H1 (cell line): ENCODE data around the gene LAMA3. TPM values are rescaled to one million over a fixed set of nuclear protein-coding genes. Genes with fewer than 3 reads are reported as not detected.

Source experiments
- CTCF ChIA-PET: fragments of 300-600 bp; sonication (Branson Sonifier 250); formaldehyde crosslinking; loops from one replicate; lab custom pipeline; 2021; ENCODE audit not compliant: partially characterized antibody; lab: Charles Lee
- POLR2A ChIA-PET: fragments of 300-600 bp; sonication (Branson Sonifier 250); formaldehyde crosslinking; loops from one replicate; lab custom pipeline; 2021; ENCODE audit warnings: inconsistent platforms; ENCODE audit not compliant: partially characterized antibody; lab: Charles Lee
- DNase-seq, 2 experiments: peaks; one replicate each; pipeline versions ENCODE4 v3.0.0 to v3.0.0-alpha.2; 2010 to 2022; ENCODE audit warnings: low spot score in 2 of 2, low read depth in 1 of 2, mixed read lengths in 1 of 2
- FAIRE-seq: peaks from 2 replicates; lab custom pipeline; 2011; peaks lifted over from hg19 to GRCh38; lab: Jason Lieb, UNC
- H2AFZ ChIP-seq: 2 replicates; pipeline ENCODE4 v1.8.1; 2012; ENCODE audit warnings: low read length, inconsistent platforms
- H2AK5ac ChIP-seq: 2 replicates; pipeline ENCODE4 v1.6.1; 2013; ENCODE audit warnings: low read depth, low read length
- H2BK120ac ChIP-seq: replicated peaks from 2 replicates; pipeline ENCODE3; 2013; ENCODE audit warnings: low read depth, low read length, inconsistent platforms
- H2BK12ac ChIP-seq: 2 replicates; pipeline ENCODE4 v1.6.1; 2013; ENCODE audit warnings: low read depth, low read length
- H2BK15ac ChIP-seq: 2 replicates; pipeline ENCODE4 v1.6.1; 2013; ENCODE audit warnings: low read length
- H2BK20ac ChIP-seq: 2 replicates; pipeline ENCODE4 v1.6.1; 2013; ENCODE audit warnings: low read length
- H2BK5ac ChIP-seq: 2 replicates; pipeline ENCODE4 v1.6.1; 2013; ENCODE audit warnings: low read depth, low read length
- H3K14ac ChIP-seq: 2 replicates; pipeline ENCODE4 v1.6.1; 2013; ENCODE audit warnings: inconsistent platforms; ENCODE audit not compliant: insufficient read length
- H3K18ac ChIP-seq: 2 replicates; pipeline ENCODE4 v1.6.1; 2013; ENCODE audit warnings: low read length; ENCODE audit errors: extremely low read depth
- H3K23ac ChIP-seq: 2 replicates; pipeline ENCODE4 v1.6.1; 2013; ENCODE audit warnings: inconsistent platforms; ENCODE audit not compliant: insufficient read length
- H3K23me2 ChIP-seq: 2 replicates; pipeline ENCODE4 v1.6.1; 2013; ENCODE audit warnings: low read depth, low read length
- H3K27ac ChIP-seq: 2 replicates; pipeline ENCODE4 v1.6.1; 2011; ENCODE audit warnings: low read depth, low read length, inconsistent platforms
- H3K27me3 ChIP-seq, 4 experiments: replicated peaks in 1 of 4; 1 replicate in 1 of 4; 2 replicates in 3 of 4; pipeline versions ENCODE4 v1.6.1 to v1.8.1; 2011 to 2013; ENCODE audit warnings: low read length in 3 of 4, mild to moderate bottlenecking in 3 of 4, inconsistent platforms in 2 of 4, mixed read lengths in 2 of 4, moderate library complexity in 1 of 4; ENCODE audit not compliant: control insufficient read depth in 3 of 4, insufficient read depth in 3 of 4; ENCODE audit errors: extremely low read depth in 1 of 4
- H3K36me3 ChIP-seq, 4 experiments: 2 replicates each; pipeline versions ENCODE4 v1.6.1 to v1.8.1; 2011 to 2013; ENCODE audit warnings: mild to moderate bottlenecking in 4 of 4, low read length in 3 of 4, moderate library complexity in 2 of 4, control low read depth in 1 of 4, inconsistent platforms in 1 of 4; ENCODE audit not compliant: insufficient read depth in 4 of 4, control insufficient read depth in 2 of 4
- H3K4ac ChIP-seq: replicated peaks from 2 replicates; pipeline ENCODE3; 2013; ENCODE audit warnings: low read length, low read depth, mixed read lengths, inconsistent platforms; ENCODE audit not compliant: insufficient read length
- H3K4me1 ChIP-seq, 4 experiments: replicated peaks in 1 of 4; 1 replicate in 1 of 4; 2 replicates in 3 of 4; pipeline versions ENCODE4 v1.6.1 to v1.8.1; 2011 to 2013; ENCODE audit warnings: low read length in 3 of 4, inconsistent platforms in 2 of 4, mixed read lengths in 1 of 4; ENCODE audit not compliant: insufficient read depth in 4 of 4, control insufficient read depth in 3 of 4
- H3K4me2 ChIP-seq, 2 experiments: 2 replicates each; pipeline versions ENCODE4 v1.6.1 to v1.8.1; 2011 to 2013; ENCODE audit warnings: low read depth in 2 of 2, low read length in 2 of 2, control low read depth in 1 of 2, inconsistent platforms in 1 of 2, mild to moderate bottlenecking in 1 of 2; ENCODE audit not compliant: insufficient read depth in 1 of 2
- H3K4me3 ChIP-seq, 4 experiments: fragments of 200-600, 300-600 bp in 1 of 4; sonication (generic), shearing (Covaris generic), sonication (Bioruptor Twin) in 1 of 4; 2 replicates each; pipeline versions ENCODE4 v1.5.1 to v1.8.1; 2011 to 2016; ENCODE audit warnings: low read length in 4 of 4, low read depth in 3 of 4, control low read depth in 2 of 4, inconsistent platforms in 2 of 4, mild to moderate bottlenecking in 2 of 4, mixed read lengths in 1 of 4, moderate library complexity in 1 of 4; ENCODE audit not compliant: insufficient read depth in 2 of 4; ENCODE audit errors: extremely low read depth in 1 of 4
- H3K56ac ChIP-seq: replicated peaks from 2 replicates; pipeline ENCODE3; 2013; ENCODE audit warnings: low read depth, mild to moderate bottlenecking, mixed read lengths, low read length, inconsistent platforms; ENCODE audit not compliant: insufficient read length
- H3K79me1 ChIP-seq: 2 replicates; pipeline ENCODE4 v1.6.1; 2013; ENCODE audit warnings: low read depth, low read length, control low read depth
- H3K79me2 ChIP-seq, 2 experiments: 2 replicates each; pipeline versions ENCODE4 v1.6.1 to v1.8.1; 2012 to 2013; ENCODE audit warnings: low read length in 2 of 2, mild to moderate bottlenecking in 2 of 2, inconsistent platforms in 1 of 2; ENCODE audit not compliant: insufficient read depth in 2 of 2, control insufficient read depth in 1 of 2
- H3K9ac ChIP-seq, 4 experiments: replicated peaks in 1 of 4; 1 replicate in 1 of 4; 2 replicates in 3 of 4; pipeline versions ENCODE4 v1.6.1 to v1.8.1; 2011 to 2013; ENCODE audit warnings: low read depth in 3 of 4, low read length in 3 of 4, control low read depth in 2 of 4, mild to moderate bottlenecking in 2 of 4, moderate library complexity in 2 of 4, inconsistent platforms in 1 of 4; ENCODE audit errors: extremely low read depth in 1 of 4
- H3K9me3 ChIP-seq, 2 experiments: 2 replicates each; pipeline versions ENCODE4 v1.6.1 to v1.8.1; 2012 to 2013; ENCODE audit warnings: mild to moderate bottlenecking in 2 of 2, moderate library complexity in 2 of 2, control low read depth in 1 of 2, inconsistent platforms in 1 of 2, low read depth in 1 of 2, low read length in 1 of 2, mixed read lengths in 1 of 2; ENCODE audit not compliant: insufficient read depth in 2 of 2
- H4K20me1 ChIP-seq, 2 experiments: replicated peaks in 1 of 2; 2 replicates each; pipeline versions ENCODE3 to v1.8.1; 2011 to 2013; ENCODE audit warnings: inconsistent platforms in 2 of 2, low read length in 2 of 2, mild to moderate bottlenecking in 1 of 2; ENCODE audit not compliant: insufficient read depth in 2 of 2, control insufficient read depth in 1 of 2
- H4K5ac ChIP-seq: 2 replicates; pipeline ENCODE4 v1.6.1; 2013; ENCODE audit warnings: low read length, low read depth, mixed read lengths, inconsistent platforms; ENCODE audit not compliant: insufficient read length
- H4K8ac ChIP-seq: 2 replicates; pipeline ENCODE4 v1.8.0; 2013; ENCODE audit warnings: mild to moderate bottlenecking, moderate library complexity, low read length, inconsistent platforms; ENCODE audit not compliant: insufficient read depth; ENCODE audit errors: extremely low read depth
- H4K91ac ChIP-seq: replicated peaks from 2 replicates; pipeline ENCODE3; 2013; ENCODE audit warnings: low read length, mixed read lengths, inconsistent platforms; ENCODE audit not compliant: insufficient read length
- HDAC2 ChIP-seq, 2 experiments: fragments of 300-600 bp in 1 of 2; sonication (generic) in 1 of 2; IDR thresholded peaks; 2 replicates each; pipeline ENCODE4 v1.6.1; 2011 to 2012; ENCODE audit warnings: low read depth in 2 of 2, low read length in 2 of 2, mild to moderate bottlenecking in 2 of 2, moderate library complexity in 2 of 2, borderline replicate concordance in 1 of 2, inconsistent platforms in 1 of 2
- JUND ChIP-seq: IDR thresholded peaks from 2 replicates; pipeline ENCODE4 v1.6.1; 2011; ENCODE audit warnings: mild to moderate bottlenecking, improper control_type of control experiment, low read length
- POU5F1 ChIP-seq: IDR thresholded peaks from 2 replicates; pipeline ENCODE4 v1.6.1; 2011; ENCODE audit warnings: low read depth, mild to moderate bottlenecking, low read length, moderate library complexity
- RFX5 ChIP-seq: IDR thresholded peaks from 2 replicates; pipeline ENCODE4 v1.6.1; 2011; ENCODE audit warnings: low read depth, low read length, improper control_type of control experiment, borderline replicate concordance
- RXRA ChIP-seq: IDR thresholded peaks from 2 replicates; pipeline ENCODE4 v1.6.1; 2011; ENCODE audit warnings: low read depth, mild to moderate bottlenecking, low read length, moderate library complexity; ENCODE audit not compliant: insufficient read depth
- SIRT6 ChIP-seq: IDR thresholded peaks from one replicate; pipeline ENCODE4 v1.7.1; 2012; ENCODE audit warnings: low read length, inconsistent platforms
- TAF7 ChIP-seq: optimal IDR thresholded peaks from 2 replicates; pipeline ENCODE3; 2011; ENCODE audit warnings: low read depth, mild to moderate bottlenecking, inconsistent platforms, low read length, moderate library complexity, borderline replicate concordance
- WGBS, 2 experiments: shearing (Covaris generic) in 1 of 2; methylation state at CpG; one replicate each; pipeline versions ENCODE4 v1.1.6 to v1.1.7; 2013 to 2015; ENCODE audit warnings: low lambda C conversion rate in 2 of 2, mixed read lengths in 2 of 2, inconsistent platforms in 1 of 2, low coverage in 1 of 2, missing lambda C conversion rate in 1 of 2; ENCODE audit not compliant: insufficient replicate concordance in 2 of 2, insufficient coverage in 1 of 2, insufficient read length in 1 of 2; ENCODE audit errors: extremely low coverage in 1 of 2, missing lambda C conversion rate in 1 of 2; 5-methylcytosine and 5-hydroxymethylcytosine counted together
- polyA plus RNA-seq, 7 experiments: library from polyadenylated mRNA; depleted of rRNA in 3 of 7; stranded (reverse) in 5 of 7; unstranded in 2 of 7; fragments of >200 nt in 5 of 7; fragments of 200-250 nt in 2 of 7; gene quantifications; 1 replicate in 5 of 7; 2 replicates in 1 of 7; 4 replicates in 1 of 7; pipeline versions ENCODE4 v1.2.1 to v1.2.3, GENCODE V29; 2011 to 2013; ENCODE audit warnings: missing spikeins in 2 of 7, mixed read lengths in 2 of 7
- total RNA-seq: library from RNA; stranded (reverse); fragmentation: NEBNext Ultra II Directional; extraction: Animal tissue kit (Norgen Biotek cat#: 25700); gene quantifications from 2 replicates; pipeline ENCODE4 v1.2.1, GENCODE V29; 2021
- TF ChIP-seq, protein P1 (sequence below), 3 experiments: IDR thresholded peaks; 1 replicate in 2 of 3; 2 replicates in 1 of 3; pipeline versions ENCODE4 v1.5.1 to v1.6.1; 2011; ENCODE audit warnings: low read length in 3 of 3, mild to moderate bottlenecking in 3 of 3, inconsistent platforms in 2 of 3, low read depth in 1 of 3, moderate library complexity in 1 of 3; ENCODE audit not compliant: insufficient read depth in 1 of 3; ENCODE audit errors: control extremely low read depth in 1 of 3
- TF ChIP-seq, protein P2 (sequence below): IDR thresholded peaks from 2 replicates; pipeline ENCODE4 v1.6.1; 2012; ENCODE audit warnings: low read length, inconsistent platforms

Gene LAMA3
- total and polyA plus RNA-seq, 2 of the 8 experiments (the other 6 are each of a cell fraction or from before 2014, with no cell fraction given), result 0.76 to 5.0 TPM

DNA sequence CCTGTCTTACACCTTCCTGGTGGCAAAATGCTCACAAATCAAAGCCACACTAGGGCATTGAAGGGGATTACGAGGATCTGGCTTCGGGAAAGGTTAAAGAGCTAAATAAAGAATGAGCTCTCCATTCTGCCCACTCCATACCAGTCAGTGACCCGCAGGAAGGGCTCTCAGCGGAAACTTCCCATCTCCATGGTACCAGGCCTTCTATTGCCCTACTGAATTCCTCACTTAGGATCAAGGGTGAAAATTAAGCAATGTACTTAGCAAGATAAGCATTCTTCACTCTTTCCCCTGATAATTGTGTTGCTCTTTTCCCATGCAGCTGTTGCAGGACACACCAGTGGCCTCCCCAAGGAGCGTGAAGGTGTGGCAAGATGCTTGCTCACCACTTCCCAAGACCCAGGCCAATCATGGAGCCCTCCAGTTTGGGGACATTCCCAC is 249.7 kb downstream of the LAMA3 start:
- H3K27me3 ChIP-seq, result no peaks in the 10 kb centered on the region
- TF ChIP-seq JUND (no peak), HDAC2 (IDR thresholded peaks at IDR 0.05; ENCODE audit: borderline replicate concordance in 1 of 2, low read depth in 2 of 2, low read length in 2 of 2) (no peak), TAF7 (no peak), RFX5 (no peak), SIRT6 (no peak), POU5F1 (no peak), RXRA (no peak)
- TF ChIP-seq, protein P1, sequence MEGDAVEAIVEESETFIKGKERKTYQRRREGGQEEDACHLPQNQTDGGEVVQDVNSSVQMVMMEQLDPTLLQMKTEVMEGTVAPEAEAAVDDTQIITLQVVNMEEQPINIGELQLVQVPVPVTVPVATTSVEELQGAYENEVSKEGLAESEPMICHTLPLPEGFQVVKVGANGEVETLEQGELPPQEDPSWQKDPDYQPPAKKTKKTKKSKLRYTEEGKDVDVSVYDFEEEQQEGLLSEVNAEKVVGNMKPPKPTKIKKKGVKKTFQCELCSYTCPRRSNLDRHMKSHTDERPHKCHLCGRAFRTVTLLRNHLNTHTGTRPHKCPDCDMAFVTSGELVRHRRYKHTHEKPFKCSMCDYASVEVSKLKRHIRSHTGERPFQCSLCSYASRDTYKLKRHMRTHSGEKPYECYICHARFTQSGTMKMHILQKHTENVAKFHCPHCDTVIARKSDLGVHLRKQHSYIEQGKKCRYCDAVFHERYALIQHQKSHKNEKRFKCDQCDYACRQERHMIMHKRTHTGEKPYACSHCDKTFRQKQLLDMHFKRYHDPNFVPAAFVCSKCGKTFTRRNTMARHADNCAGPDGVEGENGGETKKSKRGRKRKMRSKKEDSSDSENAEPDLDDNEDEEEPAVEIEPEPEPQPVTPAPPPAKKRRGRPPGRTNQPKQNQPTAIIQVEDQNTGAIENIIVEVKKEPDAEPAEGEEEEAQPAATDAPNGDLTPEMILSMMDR (IDR thresholded peaks at IDR 0.05; ENCODE audit: control extremely low read depth in 1 of 3, insufficient read depth in 1 of 3, low read depth in 1 of 3, low read length in 3 of 3), result no peak
- TF ChIP-seq, protein P2, sequence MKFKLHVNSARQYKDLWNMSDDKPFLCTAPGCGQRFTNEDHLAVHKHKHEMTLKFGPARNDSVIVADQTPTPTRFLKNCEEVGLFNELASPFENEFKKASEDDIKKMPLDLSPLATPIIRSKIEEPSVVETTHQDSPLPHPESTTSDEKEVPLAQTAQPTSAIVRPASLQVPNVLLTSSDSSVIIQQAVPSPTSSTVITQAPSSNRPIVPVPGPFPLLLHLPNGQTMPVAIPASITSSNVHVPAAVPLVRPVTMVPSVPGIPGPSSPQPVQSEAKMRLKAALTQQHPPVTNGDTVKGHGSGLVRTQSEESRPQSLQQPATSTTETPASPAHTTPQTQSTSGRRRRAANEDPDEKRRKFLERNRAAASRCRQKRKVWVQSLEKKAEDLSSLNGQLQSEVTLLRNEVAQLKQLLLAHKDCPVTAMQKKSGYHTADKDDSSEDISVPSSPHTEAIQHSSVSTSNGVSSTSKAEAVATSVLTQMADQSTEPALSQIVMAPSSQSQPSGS, result no peak

More for the DNA sequence above, 249.7 kb downstream of the LAMA3 start:
- ChIA-PET POLR2A (interaction anchor here (1.1 to 3.9 kb wide), 2 partner anchors 11 to 201 kb away, joined by 4 to 18 read pairs; no protein-coding TSS in a partner anchor), CTCF (interaction anchor here (0.6 to 1.8 kb wide), 4 partner anchors 11 to 64 kb away, joined by 3 to 8 read pairs (median 4); no protein-coding TSS in a partner anchor)
- H3K56ac ChIP-seq, result no peak overlapping the region
- no peak overlapping the region for H2AK5ac ChIP-seq
- H4K91ac ChIP-seq, result no peak overlapping the region
- peak overlapping the region; percentile 90; the same call in 1 of the 2 replicates for H2BK15ac ChIP-seq
- no peak overlapping the region for H3K9ac ChIP-seq
- H4K5ac ChIP-seq, result no peak overlapping the region
- H3K4me1 ChIP-seq, result no peaks in the 10 kb centered on the region
- no peak for DNase-seq
- H3K79me1 ChIP-seq, result no peaks in the 10 kb centered on the region
- H4K8ac ChIP-seq, result no peak overlapping the region
- no peak for FAIRE-seq
- no peaks in the 10 kb centered on the region for H3K9me3 ChIP-seq
- H3K4me3 ChIP-seq, result no peak overlapping the region
- no peak overlapping the region for H3K4me2 ChIP-seq
- no peak overlapping the region for H2BK12ac ChIP-seq
- no peak overlapping the region for H3K4ac ChIP-seq
- H4K20me1 ChIP-seq, result no peaks in the 10 kb centered on the region
- WGBS, 2 experiments, result 89% methylated on average over 5 of the region's 5 CpGs; no CpG with 5 or more reads in 1 of the 2 experiments
- no peaks in the 10 kb centered on the region for H3K79me2 ChIP-seq
- H2BK20ac ChIP-seq, result peak overlapping the region; percentile 82; the same call in 1 of the 2 replicates
- H3K27ac ChIP-seq, result no peak overlapping the region
- H2AFZ ChIP-seq, result peak overlapping the region; percentile 44
- no peak overlapping the region for H3K14ac ChIP-seq
- no peaks in the 10 kb centered on the region for H3K23me2 ChIP-seq
- H3K23ac ChIP-seq, result no peak overlapping the region
- no peak overlapping the region for H2BK120ac ChIP-seq
- no peaks in the 10 kb centered on the region for H3K36me3 ChIP-seq
- H2BK5ac ChIP-seq, result no peak overlapping the region; the same call in 1 of the 2 replicates
- no peak overlapping the region for H3K18ac ChIP-seq
